ENCODE results near the gene WNK2.

WNK2 gene

GRCh38 chr9:93212409-93212808 is 28.5 kb downstream of the WNK2 start:
- no peak for DNase-seq (ENCODE audit: low read depth)
- no peak for TF ChIP-seq CTCF (IDR thresholded peaks at IDR 0.05; ENCODE audit: low read depth, low read length, missing control alignments)
- H3K4me3 ChIP-seq (ENCODE audit: low read depth, low read length), result no peak overlapping the region

- no peak for TF ChIP-seq CTCF (IDR thresholded peaks at IDR 0.05; ENCODE audit: low read depth, low read length, missing control alignments)
- no peak for DNase-seq (ENCODE audit: low read depth)
- no peak overlapping the region for H3K4me3 ChIP-seq (ENCODE audit: low read depth, low read length)
Observed at GRCh38 chr9:93216073-93216365, 32.1 kb downstream of the WNK2 start.

GRCh38 chr9:93217706-93218105 is 33.8 kb downstream of the WNK2 start:
- no peak for DNase-seq (ENCODE audit: low read depth)
- H3K4me3 ChIP-seq (ENCODE audit: low read depth, low read length), result no peak overlapping the region
- TF ChIP-seq CTCF (IDR thresholded peaks at IDR 0.05; ENCODE audit: low read depth, low read length, missing control alignments), result no peak

- DNase-seq (ENCODE audit: low read depth), result no peak
- TF ChIP-seq CTCF (IDR thresholded peaks at IDR 0.05; ENCODE audit: low read depth, low read length, missing control alignments), result no peak
- no peak overlapping the region for H3K4me3 ChIP-seq (ENCODE audit: low read depth, low read length)
Observed at GRCh38 chr9:93218161-93218560, 34.2 kb downstream of the WNK2 start.

- no peak for TF ChIP-seq CTCF (IDR thresholded peaks at IDR 0.05; ENCODE audit: low read depth, low read length, missing control alignments)
- no peak for DNase-seq (ENCODE audit: low read depth)
- no peak overlapping the region for H3K4me3 ChIP-seq (ENCODE audit: low read depth, low read length)
Observed at GRCh38 chr9:93218671-93219420, 34.9 kb downstream of the WNK2 start.

GRCh38 chr9:93219692-93220091 is 35.8 kb downstream of the WNK2 start:
- no peak for TF ChIP-seq CTCF (IDR thresholded peaks at IDR 0.05; ENCODE audit: low read depth, low read length, missing control alignments)
- no peak overlapping the region for H3K4me3 ChIP-seq (ENCODE audit: low read depth, low read length)
- no peak for DNase-seq (ENCODE audit: low read depth)

GRCh38 chr9:93220627-93221026 is 36.7 kb downstream of the WNK2 start:
- no peak for DNase-seq (ENCODE audit: low read depth)

More at GRCh38 chr9:93220627-93221026, 36.7 kb downstream of the WNK2 start:
- no peak overlapping the region for H3K4me3 ChIP-seq (ENCODE audit: low read depth, low read length)
- TF ChIP-seq CTCF (IDR thresholded peaks at IDR 0.05; ENCODE audit: low read depth, low read length, missing control alignments), result no peak

Measured in GM12864 (cell line).